ENCODE data around the gene ZHX3.

The ZHX3 gene

DNA sequence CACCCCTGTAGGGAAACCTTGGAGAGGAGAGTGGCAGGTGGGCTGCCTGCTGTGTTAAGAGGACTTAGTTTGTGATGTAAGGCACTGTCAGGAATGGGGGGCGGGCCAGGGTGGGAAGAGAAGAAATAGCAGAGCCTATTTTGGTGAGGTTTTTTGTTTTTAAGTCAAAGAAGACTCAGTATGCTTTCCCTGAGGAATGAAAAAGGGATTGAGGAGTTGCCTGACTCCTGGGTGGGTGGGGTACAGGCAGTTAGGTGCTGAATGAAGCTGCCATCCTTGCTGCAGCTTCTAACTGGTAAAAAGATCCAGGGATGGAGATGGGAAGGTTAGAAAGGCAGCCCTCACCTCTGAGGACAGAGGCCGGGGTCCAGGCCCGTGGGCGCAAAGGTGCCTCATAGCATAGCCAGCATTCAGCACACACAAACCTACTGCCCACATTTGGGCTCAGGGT is 142.3 kb downstream of the ZHX3 start:
- DNase-seq (ENCODE audit: low read depth in 2 of 2, low spot score in 1 of 2): no peak

DNA sequence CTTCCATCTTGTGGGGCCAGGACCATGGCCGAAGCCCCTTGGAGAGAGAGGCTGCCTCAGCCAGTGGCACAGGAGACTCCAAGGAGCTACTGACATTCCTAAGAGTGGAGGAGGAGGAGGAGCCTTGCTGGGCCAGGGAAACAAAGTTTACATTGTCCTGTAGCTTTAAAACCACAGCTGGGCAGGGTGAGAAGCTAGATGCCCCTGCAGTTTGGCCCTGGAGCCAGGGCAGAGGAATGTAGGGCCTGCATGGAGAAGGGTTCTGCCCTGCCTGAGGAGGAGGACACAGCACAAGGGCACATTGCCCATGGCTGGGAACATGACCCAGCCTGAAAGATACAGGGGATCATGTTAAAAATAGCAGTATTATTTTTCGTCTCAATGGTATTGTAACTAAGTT is 142.7 kb downstream of the ZHX3 start:
- no peak for DNase-seq (ENCODE audit: low read depth in 2 of 2, low spot score in 1 of 2)

DNA sequence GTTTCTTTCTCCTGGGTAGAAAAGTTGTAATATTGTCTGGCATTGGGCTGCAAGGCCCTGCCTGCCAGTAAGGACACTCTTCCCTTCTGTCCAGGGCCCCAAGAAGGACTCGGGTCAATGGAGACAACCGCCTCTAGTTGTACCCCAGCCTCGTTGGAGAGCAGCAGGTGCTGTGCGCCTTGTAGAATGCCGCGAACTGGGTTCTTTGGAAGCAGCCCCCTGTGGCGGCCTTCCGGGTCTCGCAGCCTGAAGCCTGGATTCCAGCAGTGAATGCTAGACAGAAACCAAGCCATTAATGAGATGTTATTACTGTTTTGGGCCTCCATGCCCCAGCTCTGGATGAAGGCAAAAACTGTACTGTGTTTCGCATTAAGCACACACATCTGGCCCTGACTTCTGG is 143.2 kb downstream of the ZHX3 start:
- no peak for DNase-seq (ENCODE audit: low read depth in 2 of 2, low spot score in 1 of 2)

DNA sequence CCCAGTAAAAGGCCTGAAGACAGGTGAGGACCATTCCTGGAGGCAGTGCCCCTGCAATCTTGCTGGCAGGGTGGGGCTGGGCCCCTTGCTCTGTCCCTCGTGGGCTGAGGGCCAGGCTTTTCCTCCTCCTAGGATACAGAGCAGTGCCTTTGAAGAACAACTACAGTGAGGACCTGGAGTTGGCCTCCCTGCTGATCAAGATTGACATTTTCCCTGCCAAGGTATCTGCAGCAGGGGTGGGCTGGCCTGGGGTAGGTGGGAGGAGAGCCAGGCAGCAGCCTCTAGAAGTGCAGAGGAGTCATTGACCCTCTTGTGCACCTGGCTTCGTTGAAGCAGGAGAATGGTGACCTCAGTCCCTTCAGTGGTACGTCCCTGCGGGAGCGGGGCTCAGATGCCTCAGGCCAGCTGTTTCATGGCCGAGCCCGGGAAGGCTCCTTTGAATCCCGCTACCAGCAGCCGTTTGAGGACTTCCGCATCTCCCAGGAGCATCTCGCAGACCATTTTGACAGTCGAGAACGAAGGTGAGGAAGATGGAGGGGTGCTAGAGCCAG is 143.7 kb downstream of the ZHX3 start:
- no peak for DNase-seq (ENCODE audit: low read depth in 2 of 2, low spot score in 1 of 2)

DNA sequence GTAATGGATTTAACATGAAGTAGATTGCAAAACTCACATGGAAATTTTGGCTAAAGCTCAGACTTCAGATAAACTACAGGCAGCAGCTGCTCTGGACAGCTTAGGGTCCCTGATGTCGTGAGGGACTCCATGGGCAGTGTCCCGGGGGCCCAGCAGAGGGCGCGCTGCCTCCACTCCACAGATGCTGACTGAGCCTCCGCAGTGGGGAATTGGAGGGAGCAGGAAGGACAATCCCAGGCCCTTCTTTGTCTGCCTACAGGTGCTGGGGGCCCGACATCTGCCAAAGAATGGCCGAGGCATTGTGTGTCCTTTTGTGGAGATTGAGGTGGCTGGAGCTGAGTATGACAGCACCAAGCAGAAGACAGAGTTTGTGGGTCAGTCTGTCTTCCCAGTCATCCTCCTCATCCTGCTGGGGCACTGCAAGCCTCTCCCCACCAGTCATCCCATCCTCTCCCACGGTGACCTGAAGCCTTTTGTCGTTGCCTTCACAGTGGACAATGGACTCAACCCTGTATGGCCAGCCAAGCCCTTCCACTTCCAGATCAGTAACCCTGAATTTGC is 144.3 kb downstream of the ZHX3 start:
- peak; percentile 25 to 48 for DNase-seq (ENCODE audit: low read depth in 2 of 2, low spot score in 1 of 2)

GRCh38 chr20:41172296-41173140 is 145.0 kb downstream of the ZHX3 start:
- DNase-seq (ENCODE audit: low read depth in 2 of 2, low spot score in 1 of 2): no peak

DNA sequence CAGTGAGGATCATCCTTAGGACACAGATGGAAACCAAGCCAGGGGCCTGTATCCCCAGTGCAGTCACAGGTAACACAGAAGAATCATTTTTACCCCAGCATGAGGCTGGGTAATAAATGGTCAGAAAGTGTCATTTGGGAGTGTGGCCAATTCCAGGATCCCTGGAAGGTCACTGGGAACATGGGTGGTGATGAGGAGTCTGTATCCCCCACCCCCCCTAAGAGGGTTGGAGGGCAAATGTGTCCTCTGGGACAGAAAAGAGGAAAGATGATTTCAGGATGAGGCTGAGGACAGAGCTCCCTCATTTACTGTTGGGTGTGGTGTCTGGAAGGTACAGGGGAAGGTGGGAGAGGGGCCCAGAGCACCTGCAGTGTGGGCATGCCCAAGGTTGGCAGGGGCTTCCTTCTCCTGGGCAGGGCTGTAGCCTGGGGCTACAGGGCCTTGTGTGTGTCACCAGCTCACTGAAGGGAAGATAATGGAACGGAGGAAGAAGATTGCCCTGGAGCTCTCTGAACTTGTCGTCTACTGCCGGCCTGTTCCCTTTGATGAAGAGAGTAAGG is 145.7 kb downstream of the ZHX3 start:
- DNase-seq (ENCODE audit: low read depth in 2 of 2, low spot score in 1 of 2): no peak

DNA sequence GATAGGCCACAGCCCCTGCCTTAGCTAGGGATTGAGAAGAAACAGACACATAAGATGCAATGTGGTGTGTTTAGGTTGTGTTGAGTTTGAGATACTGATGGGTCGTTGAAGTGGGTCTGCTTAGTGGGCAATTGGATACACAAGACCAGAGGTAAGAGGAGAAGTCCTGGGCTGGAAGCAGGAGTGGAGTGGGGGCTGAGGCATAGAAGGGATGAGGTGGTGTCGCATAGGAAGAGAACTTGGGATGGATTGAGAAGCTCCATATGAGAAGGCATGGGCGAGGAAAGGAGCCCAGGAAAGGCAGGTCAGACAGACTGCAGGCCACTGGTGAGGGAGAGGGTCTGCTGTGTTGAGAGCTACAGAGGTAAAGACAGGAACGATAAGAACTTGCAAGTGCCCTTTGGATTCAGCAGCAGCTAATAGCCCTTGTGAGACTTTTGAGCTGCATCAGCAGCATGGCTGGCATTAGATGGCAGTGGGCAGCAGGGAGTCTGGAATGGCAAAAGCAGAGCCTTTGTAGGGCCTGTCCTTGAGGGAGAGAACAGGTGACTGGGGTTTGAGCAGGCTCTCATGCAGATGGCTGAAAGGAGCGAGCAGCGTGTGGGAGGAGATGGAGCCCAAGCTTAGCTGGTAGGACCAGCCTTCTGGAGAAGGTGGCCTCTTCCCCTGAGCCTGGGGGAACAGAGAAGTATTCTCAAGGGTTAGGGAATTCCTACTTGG is 147.0 kb downstream of the ZHX3 start:
- no peak for DNase-seq (ENCODE audit: low read depth in 2 of 2, low spot score in 1 of 2)

- no peak for DNase-seq (ENCODE audit: low read depth in 2 of 2, low spot score in 1 of 2)
These were observed 147.7 kb downstream of the ZHX3 start for GRCh38 chr20:41169791-41170351.

GRCh38 chr20:41169162-41169690 is 148.3 kb downstream of the ZHX3 start:
- no peak for DNase-seq (ENCODE audit: low read depth in 2 of 2, low spot score in 1 of 2)

DNA sequence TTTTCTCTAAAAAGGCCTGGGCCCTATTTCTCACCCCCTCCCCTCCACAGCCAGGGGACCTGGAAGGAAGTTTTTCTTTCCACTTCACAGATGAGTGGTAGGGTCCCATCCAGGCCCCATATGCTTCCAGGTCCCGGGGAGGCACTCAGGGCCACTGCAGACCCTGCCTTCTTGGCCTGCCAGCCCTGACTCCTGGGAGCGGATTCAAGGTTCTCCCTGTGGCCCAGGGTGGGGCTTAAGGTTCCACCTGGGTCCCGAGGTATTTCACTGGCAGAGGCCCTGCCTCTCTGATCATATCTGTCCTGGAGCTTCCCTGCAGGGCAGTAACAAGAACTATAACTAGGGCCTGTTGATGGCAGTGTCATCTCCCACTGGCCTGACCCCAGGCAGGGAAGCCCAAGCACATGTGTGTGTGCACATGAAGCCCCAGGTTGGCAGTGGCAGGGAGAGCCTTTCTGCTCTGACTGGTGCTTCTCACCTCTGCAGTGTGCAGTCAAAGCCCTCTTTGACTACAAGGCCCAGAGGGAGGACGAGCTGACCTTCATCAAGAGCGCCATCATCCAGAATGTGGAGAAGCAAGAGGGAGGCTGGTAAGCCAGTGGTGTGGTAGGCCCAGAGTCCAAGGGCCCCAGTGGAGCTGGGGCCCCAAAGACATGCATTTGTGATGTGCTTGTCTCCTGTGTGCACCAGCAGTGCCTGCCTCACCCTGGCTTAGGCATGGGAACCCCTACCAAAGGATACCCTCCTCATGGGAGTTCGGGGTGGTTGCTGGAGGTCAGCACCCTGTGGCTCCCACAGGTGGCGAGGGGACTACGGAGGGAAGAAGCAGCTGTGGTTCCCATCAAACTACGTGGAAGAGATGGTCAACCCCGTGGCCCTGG is 149.0 kb downstream of the ZHX3 start:
- no peak for DNase-seq (ENCODE audit: low read depth in 2 of 2, low spot score in 1 of 2)

DNA sequence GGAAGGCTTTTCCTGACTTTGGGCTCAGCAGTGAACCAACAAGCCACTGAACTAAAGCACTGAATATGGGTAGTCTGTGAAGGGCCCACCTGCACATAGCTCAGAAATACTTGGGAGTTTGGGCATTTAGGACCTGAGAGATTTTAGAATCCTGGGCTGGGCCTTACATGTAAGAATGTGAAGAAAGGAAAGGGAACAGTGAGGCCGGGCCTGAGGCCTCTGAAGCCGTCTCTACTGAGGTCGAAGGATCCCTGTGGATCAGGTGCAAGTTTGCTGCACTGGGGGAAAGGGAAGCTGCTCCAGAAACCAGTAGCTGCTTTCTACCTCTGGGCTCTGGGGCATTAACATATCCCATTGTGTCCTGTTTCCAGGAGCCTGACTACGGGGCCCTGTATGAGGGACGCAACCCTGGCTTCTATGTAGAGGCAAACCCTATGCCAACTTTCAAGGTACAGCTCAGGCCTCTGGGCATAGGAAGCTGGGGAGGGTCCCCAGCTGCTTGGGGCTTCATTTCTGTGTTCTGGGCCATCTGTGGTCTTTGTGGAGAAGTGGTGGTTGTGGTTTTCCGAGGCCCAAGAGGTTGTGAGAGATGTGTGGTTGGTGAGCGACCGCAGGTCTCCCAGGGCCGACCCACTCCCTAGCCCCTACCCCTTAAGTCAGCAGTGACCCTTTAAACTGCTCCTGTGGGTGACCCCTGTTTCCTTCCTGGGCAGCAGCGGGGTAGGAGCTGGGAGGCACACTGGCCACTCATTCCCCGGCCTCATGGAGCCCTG is 149.9 kb downstream of the ZHX3 start:
- DNase-seq (ENCODE audit: low read depth in 2 of 2, low spot score in 1 of 2): no peak

DNA sequence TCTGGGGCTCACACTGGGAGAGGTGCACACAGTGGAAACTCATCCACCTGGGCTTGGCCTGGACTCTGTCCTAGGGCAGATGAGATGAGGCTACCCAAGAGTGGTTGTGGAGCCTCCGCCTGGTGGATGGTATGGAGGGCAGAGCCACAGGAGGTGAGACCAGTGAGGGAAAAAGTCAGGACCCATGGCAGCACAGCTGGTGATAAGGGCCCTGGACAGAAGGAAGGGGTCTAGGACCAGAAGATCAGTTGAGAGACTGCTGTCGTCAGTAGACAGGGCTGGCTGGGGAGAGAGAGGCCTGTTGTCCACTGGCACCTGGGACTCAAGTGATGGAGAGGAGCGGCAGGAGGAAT is 150.4 kb downstream of the ZHX3 start:
- DNase-seq (ENCODE audit: low read depth in 2 of 2, low spot score in 1 of 2): no peak

DNA sequence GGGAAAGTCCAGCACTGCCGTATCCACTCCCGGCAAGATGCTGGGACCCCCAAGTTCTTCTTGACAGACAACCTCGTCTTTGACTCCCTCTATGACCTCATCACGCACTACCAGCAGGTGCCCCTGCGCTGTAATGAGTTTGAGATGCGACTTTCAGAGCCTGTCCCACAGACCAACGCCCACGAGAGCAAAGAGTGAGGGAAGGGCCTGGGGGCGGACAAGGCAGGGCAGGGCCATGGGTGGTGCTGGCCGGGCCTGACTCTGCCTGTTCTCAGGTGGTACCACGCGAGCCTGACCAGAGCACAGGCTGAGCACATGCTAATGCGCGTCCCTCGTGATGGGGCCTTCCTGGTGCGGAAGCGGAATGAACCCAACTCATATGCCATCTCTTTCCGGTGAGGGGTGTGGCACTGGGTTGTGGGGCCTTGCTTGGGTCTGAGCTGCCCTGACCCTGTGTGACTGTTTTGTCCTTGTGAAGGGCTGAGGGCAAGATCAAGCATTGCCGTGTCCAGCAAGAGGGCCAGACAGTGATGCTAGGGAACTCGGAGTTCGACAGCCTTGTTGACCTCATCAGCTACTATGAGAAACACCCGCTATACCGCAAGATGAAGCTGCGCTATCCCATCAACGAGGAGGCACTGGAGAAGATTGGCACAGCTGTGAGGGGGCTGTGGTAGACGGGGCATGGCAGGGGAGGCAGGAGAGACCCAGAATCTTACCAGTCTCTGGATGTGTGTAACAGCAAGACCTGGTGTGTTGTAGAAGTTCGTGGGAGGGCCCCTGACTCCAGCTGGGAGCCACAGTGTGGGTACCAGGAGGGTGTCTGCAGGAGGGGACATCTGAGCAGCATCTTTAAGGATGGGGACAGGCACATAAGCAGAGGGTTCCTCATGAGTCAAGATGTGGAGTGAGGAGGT is 151.1 kb downstream of the ZHX3 start:
- DNase-seq (ENCODE audit: low read depth in 2 of 2, low spot score in 1 of 2): no peak

- DNase-seq (ENCODE audit: low read depth in 2 of 2, low spot score in 1 of 2): no peak
These were observed 152.3 kb downstream of the ZHX3 start for GRCh38 chr20:41165001-41165882.

GRCh38 chr20:41163821-41164220 is 153.7 kb downstream of the ZHX3 start:
- DNase-seq (ENCODE audit: low read depth in 2 of 2, low spot score in 1 of 2): no peak

GRCh38 chr20:41162396-41162795 is 155.1 kb downstream of the ZHX3 start:
- DNase-seq (ENCODE audit: low read depth in 2 of 2, low spot score in 1 of 2): no peak
